ENCODE results near the gene LARP1.
A peak's percentile ranks its signal among the peaks of the same experiment; 100 is the strongest.
"Not testable (repeated sequence)": the region's sequence is repeated elsewhere in the genome, so short reads cannot be mapped to it uniquely, and the experiment has no call there.

The LARP1 gene

GRCh38 chr5:154793599-154794524 is 38.7 kb downstream of the LARP1 start:
- no peak for DNase-seq (ENCODE audit: low read depth, low spot score)

- no peak for DNase-seq (ENCODE audit: low read depth, low spot score)
These were observed 39.5 kb downstream of the LARP1 start for GRCh38 chr5:154794525-154795234.

- no peak for DNase-seq (ENCODE audit: low read depth, low spot score)
These were observed 40.0 kb downstream of the LARP1 start for GRCh38 chr5:154795235-154795596.

- DNase-seq (ENCODE audit: low read depth, low spot score) = no peak
These were observed 42.6 kb downstream of the LARP1 start for GRCh38 chr5:154797762-154798161.

- DNase-seq (ENCODE audit: low read depth, low spot score) = no peak
These were observed 45.4 kb downstream of the LARP1 start for GRCh38 chr5:154800582-154800981.

GRCh38 chr5:154801083-154801482 is 45.9 kb downstream of the LARP1 start:
- peak; percentile 54 for DNase-seq (ENCODE audit: low read depth, low spot score)

GRCh38 chr5:154802050-154802449 is 46.9 kb downstream of the LARP1 start:
- no peak for DNase-seq (ENCODE audit: low read depth, low spot score)

GRCh38 chr5:154806176-154806575 is 51.0 kb downstream of the LARP1 start:
- no peak for DNase-seq (ENCODE audit: low read depth, low spot score)

GRCh38 chr5:154811239-154811638 is 56.1 kb downstream of the LARP1 start:
- DNase-seq (ENCODE audit: low read depth, low spot score) = no peak

- peak; percentile 62 for DNase-seq (ENCODE audit: low read depth, low spot score)
These were observed 56.7 kb downstream of the LARP1 start for GRCh38 chr5:154811653-154812465.

- DNase-seq (ENCODE audit: low read depth, low spot score) = no peak
These were observed 58.0 kb downstream of the LARP1 start for GRCh38 chr5:154813158-154813557.

- DNase-seq (ENCODE audit: low read depth, low spot score) = no peak
These were observed 58.6 kb downstream of the LARP1 start for GRCh38 chr5:154813736-154814135.

GRCh38 chr5:154815025-154815424 is 59.8 kb downstream of the LARP1 start:
- DNase-seq (ENCODE audit: low read depth, low spot score) = no peak

GRCh38 chr5:154815684-154816247 is 60.6 kb downstream of the LARP1 start:
- DNase-seq (ENCODE audit: low read depth, low spot score) = no peak

GRCh38 chr5:154816891-154817492 is 61.8 kb downstream of the LARP1 start:
- DNase-seq (ENCODE audit: low read depth, low spot score) = no peak

- no peak for DNase-seq (ENCODE audit: low read depth, low spot score)
These were observed 62.6 kb downstream of the LARP1 start for GRCh38 chr5:154817815-154818214.

GRCh38 chr5:154818471-154819116 is 63.4 kb downstream of the LARP1 start:
- no peak for DNase-seq (ENCODE audit: low read depth, low spot score)

- DNase-seq (ENCODE audit: low read depth, low spot score) = no peak
These were observed 64.4 kb downstream of the LARP1 start for GRCh38 chr5:154819546-154819945.

GRCh38 chr5:154820383-154820782 is 65.2 kb downstream of the LARP1 start:
- no peak for DNase-seq (ENCODE audit: low read depth, low spot score)

- DNase-seq (ENCODE audit: low read depth, low spot score) = not testable (repeated sequence)
These were observed 67.7 kb downstream of the LARP1 start for GRCh38 chr5:154822896-154823295.

- DNase-seq (ENCODE audit: low read depth, low spot score) = no peak
These were observed 68.4 kb downstream of the LARP1 start for GRCh38 chr5:154823605-154824004.
